Stimulated activated naive CD8-positive, alpha-beta T cell treated with anti-CD3 and anti-CD28 coated beads, Interleukin-15, amount 100 ng/mL, for 72 hours (primary cell): Measurements from ENCODE around the gene MAGI1.
A peak's percentile ranks its signal among the peaks of the same experiment; 100 is the strongest.
"Not testable (repeated sequence)": the region's sequence is repeated elsewhere in the genome, so short reads cannot be mapped to it uniquely, and the experiment has no call there.

Source experiments
- ATAC-seq: fragments of 150-1000 bp; cut with Tn5 transposase; 2 replicates; pipeline ENCODE4 v1.10.0; 2021; ENCODE audit warnings: mild to moderate bottlenecking, moderate library complexity
- DNase-seq, 2 donors: peaks; one replicate each; pipeline ENCODE4 v3.0.0; 2021 to 2022
- H3K27ac Mint-ChIP-seq, 2 donors: one replicate each; pipeline ENCODE4 v1.8.0; 2022; ENCODE audit warnings: mild to moderate bottlenecking in 2 of 2, mixed read lengths in 2 of 2, moderate library complexity in 2 of 2
- H3K27me3 Mint-ChIP-seq: one replicate; pipeline ENCODE4 v1.8.0; 2022; ENCODE audit warnings: mixed read lengths
- H3K4me1 Mint-ChIP-seq: one replicate; pipeline ENCODE4 v1.8.0; 2022; ENCODE audit warnings: mild to moderate bottlenecking, mixed read lengths
- H3K4me3 Mint-ChIP-seq, 2 donors: one replicate each; pipeline ENCODE4 v1.8.0; 2022; ENCODE audit warnings: mild to moderate bottlenecking in 2 of 2, mixed read lengths in 2 of 2, moderate library complexity in 1 of 2
- H3K9me3 Mint-ChIP-seq, 2 donors: one replicate each; pipeline ENCODE4 v1.8.0; 2022; ENCODE audit warnings: mixed read lengths in 2 of 2

MAGI1 gene

GRCh38 chr3:66029014-66029413 is 9.7 kb downstream of the MAGI1 start:
- Mint-ChIP-seq H3K27me3 (peaks cover 13% of the 10 kb centered on the region), H3K27ac (no peak overlapping the region), H3K4me1 (peaks cover 9% of the 10 kb centered on the region), H3K9me3 (no peaks in the 10 kb centered on the region), H3K4me3 (no peak overlapping the region)
- DNase-seq: no peak
- ATAC-seq: no peak

GRCh38 chr3:66028457-66028856 is 10.3 kb downstream of the MAGI1 start:
- H3K9me3 Mint-ChIP-seq: no peaks in the 10 kb centered on the region
- H3K4me3 Mint-ChIP-seq: no peak overlapping the region

GRCh38 chr3:66027099-66027498 is 11.6 kb downstream of the MAGI1 start:
- not testable (repeated sequence) for DNase-seq, H3K27ac Mint-ChIP-seq, H3K9me3 Mint-ChIP-seq, ATAC-seq, H3K4me1 Mint-ChIP-seq, H3K4me3 Mint-ChIP-seq
- peaks cover 13% of the 10 kb centered on the region for H3K27me3 Mint-ChIP-seq

More at GRCh38 chr3:66028457-66028856, 10.3 kb downstream of the MAGI1 start:
- ATAC-seq (no peak), DNase-seq (no peak)
- Mint-ChIP-seq H3K27me3 (peaks cover 13% of the 10 kb centered on the region), H3K4me1 (peaks cover 5% of the 10 kb centered on the region), H3K27ac (no peak overlapping the region)

- DNase-seq (no peak), ATAC-seq (no peak)
- Mint-ChIP-seq H3K27ac (no peak overlapping the region), H3K4me3 (no peak overlapping the region), H3K27me3 (no peaks in the 10 kb centered on the region), H3K9me3 (no peaks in the 10 kb centered on the region), H3K4me1 (no peaks in the 10 kb centered on the region)
Measured at GRCh38 chr3:66023738-66024385, 14.9 kb downstream of the MAGI1 start.

GRCh38 chr3:66023229-66023628 is 15.5 kb downstream of the MAGI1 start:
- H3K4me3 Mint-ChIP-seq: no peak overlapping the region
- no peaks in the 10 kb centered on the region for H3K4me1 Mint-ChIP-seq
- no peak overlapping the region for H3K27ac Mint-ChIP-seq
- H3K9me3 Mint-ChIP-seq: no peaks in the 10 kb centered on the region
- DNase-seq (no peak), ATAC-seq (no peak)
- no peaks in the 10 kb centered on the region for H3K27me3 Mint-ChIP-seq

- H3K4me3 Mint-ChIP-seq: no peak overlapping the region
- H3K4me1 Mint-ChIP-seq: no peaks in the 10 kb centered on the region
- H3K27me3 Mint-ChIP-seq: no peaks in the 10 kb centered on the region
- no peak for ATAC-seq
- no peak overlapping the region for H3K27ac Mint-ChIP-seq
- H3K9me3 Mint-ChIP-seq: no peaks in the 10 kb centered on the region
- no peak for DNase-seq
Measured at GRCh38 chr3:66021731-66022131, 17.0 kb downstream of the MAGI1 start.

GRCh38 chr3:66019896-66020295 is 18.8 kb downstream of the MAGI1 start:
- DNase-seq (no peak), ATAC-seq (no peak)
- no peak overlapping the region for H3K4me3 Mint-ChIP-seq
- no peaks in the 10 kb centered on the region for H3K4me1 Mint-ChIP-seq
- no peak overlapping the region for H3K27ac Mint-ChIP-seq
- no peaks in the 10 kb centered on the region for H3K27me3 Mint-ChIP-seq
- no peaks in the 10 kb centered on the region for H3K9me3 Mint-ChIP-seq

- Mint-ChIP-seq H3K4me3 (no peak overlapping the region), H3K27me3 (no peaks in the 10 kb centered on the region)
- ATAC-seq: no peak
Measured at GRCh38 chr3:66018057-66019033, 20.4 kb downstream of the MAGI1 start.

GRCh38 chr3:66017591-66017990 is 21.1 kb downstream of the MAGI1 start:
- no peak overlapping the region for H3K27ac Mint-ChIP-seq
- DNase-seq: no peak
- H3K4me1 Mint-ChIP-seq: no peaks in the 10 kb centered on the region
- no peak overlapping the region for H3K4me3 Mint-ChIP-seq
- ATAC-seq: no peak
- H3K27me3 Mint-ChIP-seq: no peaks in the 10 kb centered on the region
- no peaks in the 10 kb centered on the region for H3K9me3 Mint-ChIP-seq

More at GRCh38 chr3:66018057-66019033, 20.4 kb downstream of the MAGI1 start:
- no peaks in the 10 kb centered on the region for H3K9me3 Mint-ChIP-seq
- H3K4me1 Mint-ChIP-seq: no peaks in the 10 kb centered on the region
- DNase-seq: no peak
- H3K27ac Mint-ChIP-seq: no peak overlapping the region

- ATAC-seq: no peak
- Mint-ChIP-seq H3K27me3 (no peaks in the 10 kb centered on the region), H3K4me1 (no peaks in the 10 kb centered on the region), H3K4me3 (no peak overlapping the region), H3K27ac (no peak overlapping the region), H3K9me3 (no peaks in the 10 kb centered on the region)
- no peak for DNase-seq
Measured at GRCh38 chr3:66017084-66017483, 21.6 kb downstream of the MAGI1 start.

- Mint-ChIP-seq H3K4me1 (no peaks in the 10 kb centered on the region), H3K9me3 (no peaks in the 10 kb centered on the region), H3K27ac (no peak overlapping the region), H3K27me3 (no peaks in the 10 kb centered on the region), H3K4me3 (no peak overlapping the region)
- ATAC-seq: no peak
- no peak for DNase-seq
Measured at GRCh38 chr3:66015841-66016240, 22.9 kb downstream of the MAGI1 start.

GRCh38 chr3:66014651-66015050 is 24.1 kb downstream of the MAGI1 start:
- Mint-ChIP-seq H3K4me1 (no peaks in the 10 kb centered on the region), H3K27me3 (no peaks in the 10 kb centered on the region), H3K9me3 (no peaks in the 10 kb centered on the region), H3K27ac (no peak overlapping the region), H3K4me3 (no peak overlapping the region)
- DNase-seq (no peak), ATAC-seq (no peak)

- no peak for ATAC-seq
Measured at GRCh38 chr3:66014056-66014455, 24.7 kb downstream of the MAGI1 start.

GRCh38 chr3:66012711-66013110 is 26.0 kb downstream of the MAGI1 start:
- Mint-ChIP-seq H3K4me3 (no peak overlapping the region), H3K27me3 (peaks cover 10% of the 10 kb centered on the region), H3K4me1 (no peaks in the 10 kb centered on the region), H3K9me3 (no peaks in the 10 kb centered on the region), H3K27ac (no peak overlapping the region)
- ATAC-seq: no peak
- DNase-seq: no peak

More at GRCh38 chr3:66014056-66014455, 24.7 kb downstream of the MAGI1 start:
- H3K4me1 Mint-ChIP-seq: no peaks in the 10 kb centered on the region
- DNase-seq: no peak
- no peak overlapping the region for H3K4me3 Mint-ChIP-seq
- no peaks in the 10 kb centered on the region for H3K27me3 Mint-ChIP-seq
- H3K27ac Mint-ChIP-seq: no peak overlapping the region
- H3K9me3 Mint-ChIP-seq: no peaks in the 10 kb centered on the region

GRCh38 chr3:66010739-66011655 is 27.7 kb downstream of the MAGI1 start:
- H3K27ac Mint-ChIP-seq: peak overlapping the region in 1 of 2 donors; percentile 78
- DNase-seq (no peak), ATAC-seq (no peak)
- H3K4me3 Mint-ChIP-seq: no peak overlapping the region
- no peaks in the 10 kb centered on the region for H3K9me3 Mint-ChIP-seq
- H3K27me3 Mint-ChIP-seq: peaks cover 19% of the 10 kb centered on the region
- H3K4me1 Mint-ChIP-seq: no peaks in the 10 kb centered on the region
